SW 1271 (cell line): ENCODE results near the gene SEMA3D.

Experiments used
- DNase-seq, 2 experiments: peaks; one replicate each; lab custom pipeline; 2025; lab: John Stamatoyannopoulos, UW

Gene SEMA3D

GRCh38 chr7:85125651-85126131, 61.2 kb downstream of the SEMA3D start:
- DNase-seq = no peak

- DNase-seq = no peak
These were observed 61.7 kb downstream of the SEMA3D start for GRCh38 chr7:85125176-85125575.

GRCh38 chr7:85119934-85120333, 66.9 kb downstream of the SEMA3D start:
- no peak for DNase-seq

- no peak for DNase-seq
These were observed 71.0 kb downstream of the SEMA3D start for GRCh38 chr7:85115862-85116261.

- DNase-seq = no peak
These were observed 71.8 kb downstream of the SEMA3D start for GRCh38 chr7:85115006-85115405.

- no peak for DNase-seq
These were observed 72.5 kb downstream of the SEMA3D start for GRCh38 chr7:85114342-85114741.

- no peak for DNase-seq
These were observed 75.1 kb downstream of the SEMA3D start for GRCh38 chr7:85111761-85112160.

- DNase-seq = no peak
These were observed 80.1 kb downstream of the SEMA3D start for GRCh38 chr7:85106719-85107118.

- no peak for DNase-seq
These were observed 82.2 kb downstream of the SEMA3D start for GRCh38 chr7:85104432-85105205.

GRCh38 chr7:85103962-85104361, 82.9 kb downstream of the SEMA3D start:
- no peak for DNase-seq

GRCh38 chr7:85103357-85103756, 83.5 kb downstream of the SEMA3D start:
- DNase-seq = no peak

GRCh38 chr7:85102813-85103350, 84.0 kb downstream of the SEMA3D start:
- no peak for DNase-seq

- DNase-seq = no peak
These were observed 85.5 kb downstream of the SEMA3D start for GRCh38 chr7:85101347-85101746.

GRCh38 chr7:85097844-85098243, 89.0 kb downstream of the SEMA3D start:
- no peak for DNase-seq

- DNase-seq = no peak
These were observed 91.0 kb downstream of the SEMA3D start for GRCh38 chr7:85095806-85096205.

GRCh38 chr7:85095366-85095765, 91.5 kb downstream of the SEMA3D start:
- no peak for DNase-seq

GRCh38 chr7:85094046-85094725, 92.7 kb downstream of the SEMA3D start:
- DNase-seq = no peak

- DNase-seq = no peak
These were observed 95.3 kb downstream of the SEMA3D start for GRCh38 chr7:85091565-85091928.

- no peak for DNase-seq
These were observed 95.8 kb downstream of the SEMA3D start for GRCh38 chr7:85090919-85091564.

- no peak for DNase-seq
These were observed 96.7 kb downstream of the SEMA3D start for GRCh38 chr7:85090143-85090542.

GRCh38 chr7:85081846-85082245, 105.0 kb downstream of the SEMA3D start:
- DNase-seq = no peak

GRCh38 chr7:85081392-85081791, 105.5 kb downstream of the SEMA3D start:
- DNase-seq = no peak

GRCh38 chr7:85079434-85079833, 107.4 kb downstream of the SEMA3D start:
- no peak for DNase-seq
